ENCODE measurements around the gene RUNDC3A.

The RUNDC3A gene

GRCh38 chr17:44355642-44356099 is 47.3 kb downstream of the RUNDC3A start:
- H3K27ac ChIP-seq = no peak overlapping the region
- TF ChIP-seq ZFX (IDR thresholded peaks at IDR 0.05; ENCODE audit: borderline replicate concordance) (no peak), CTCF (IDR thresholded peaks at IDR 0.05) (no peak)

- TF ChIP-seq ZFX (IDR thresholded peaks at IDR 0.05; ENCODE audit: borderline replicate concordance) (no peak), CTCF (IDR thresholded peaks at IDR 0.05) (no peak)
Measured at GRCh38 chr17:44356241-44356640, 47.8 kb downstream of the RUNDC3A start.

GRCh38 chr17:44358066-44358465 is 49.7 kb downstream of the RUNDC3A start:
- TF ChIP-seq CTCF (IDR thresholded peaks at IDR 0.05) (no peak), ZFX (IDR thresholded peaks at IDR 0.05; ENCODE audit: borderline replicate concordance) (no peak)
- no peak overlapping the region for H3K27ac ChIP-seq

More at GRCh38 chr17:44356241-44356640, 47.8 kb downstream of the RUNDC3A start:
- H3K27ac ChIP-seq = no peak overlapping the region

- no peak overlapping the region for H3K27ac ChIP-seq
- TF ChIP-seq CTCF (IDR thresholded peaks at IDR 0.05) = no peak
- no peak for TF ChIP-seq ZFX (IDR thresholded peaks at IDR 0.05; ENCODE audit: borderline replicate concordance)
Measured at GRCh38 chr17:44359006-44359405, 50.6 kb downstream of the RUNDC3A start.

- H3K27ac ChIP-seq = no peak overlapping the region
- TF ChIP-seq ZFX (IDR thresholded peaks at IDR 0.05; ENCODE audit: borderline replicate concordance) = no peak
- TF ChIP-seq CTCF (IDR thresholded peaks at IDR 0.05) = no peak
Measured at GRCh38 chr17:44359458-44360143, 51.2 kb downstream of the RUNDC3A start.

- no peak for TF ChIP-seq ZFX (IDR thresholded peaks at IDR 0.05; ENCODE audit: borderline replicate concordance)
- TF ChIP-seq CTCF (IDR thresholded peaks at IDR 0.05) = no peak
- no peak overlapping the region for H3K27ac ChIP-seq
Measured at GRCh38 chr17:44360144-44360533, 51.7 kb downstream of the RUNDC3A start.

- no peak overlapping the region for H3K27ac ChIP-seq
- TF ChIP-seq ZFX (IDR thresholded peaks at IDR 0.05; ENCODE audit: borderline replicate concordance) (no peak), CTCF (IDR thresholded peaks at IDR 0.05) (no peak)
Measured at GRCh38 chr17:44360826-44361225, 52.4 kb downstream of the RUNDC3A start.

All from 22Rv1 (cell line).